HepG2 (cell line): ENCODE results near the gene IGLON5. TPM values are rescaled to one million over a fixed set of nuclear protein-coding genes. Genes with fewer than 3 reads are reported as not detected.

Experiments used
- ATAC-seq: fragments of 200-7000 bp; cut with Tn5 transposase; 3 replicates; pipeline ENCODE4 v1.9.1; 2020; ENCODE audit warnings: mild to moderate bottlenecking, moderate library complexity
- BruUV-seq: library from RNA; stranded (reverse); fragments of 400-500 nt; replicated peaks from 2 replicates; lab custom pipeline; 2021; lab: Mats Ljungman, UMichigan
- CTCF ChIA-PET: fragments of 300-600 bp; formaldehyde crosslinking; extraction: SDS; loops from one replicate; lab custom pipeline; 2021; ENCODE audit warnings: low total read pairs, inconsistent platforms, low intra/inter-chr PET ratio; lab: Yijun Ruan, JAX
- POLR2A ChIA-PET: fragments of 350-600 bp; sonication (Branson Sonifier 250); formaldehyde crosslinking; loops from one replicate; lab custom pipeline; 2020; ENCODE audit warnings: antibody characterized with exemption, inconsistent platforms; lab: Yijun Ruan, JAX
- DNase-seq: peaks from one replicate; pipeline ENCODE4 v3.0.0-alpha.2; 2015; ENCODE audit warnings: low spot score
- FAIRE-seq: peaks from 3 replicates; lab custom pipeline; 2011; peaks lifted over from hg19 to GRCh38; lab: Jason Lieb, UNC
- H2AFZ ChIP-seq: one replicate; pipeline ENCODE4 v1.6.1; 2011; ENCODE audit warnings: low read length, inconsistent platforms
- H3K27ac ChIP-seq: fragments of 300-600 bp; 3 replicates; pipeline ENCODE4 v1.8.0; 2011; ENCODE audit warnings: mixed run types, mild to moderate bottlenecking, mixed read lengths, low read length, inconsistent platforms; ENCODE audit not compliant: insufficient read depth; ENCODE audit errors: extremely low read length
- H3K27me3 ChIP-seq, 2 experiments: fragments of 200-600 bp in 1 of 2; 2 replicates in 1 of 2; 3 replicates in 1 of 2; pipeline versions ENCODE4 v1.6.0 to v1.8.0; 2011; ENCODE audit warnings: low read length in 2 of 2, mild to moderate bottlenecking in 2 of 2, moderate library complexity in 2 of 2, inconsistent platforms in 1 of 2; ENCODE audit not compliant: insufficient read depth in 2 of 2, control insufficient read depth in 1 of 2
- H3K36me3 ChIP-seq, 2 experiments: fragments of 200-600 bp in 1 of 2; replicated peaks in 1 of 2; 2 replicates in 1 of 2; 3 replicates in 1 of 2; pipeline versions ENCODE4 v1.5.1 to v1.8.0; 2011; ENCODE audit warnings: low read length in 2 of 2, inconsistent platforms in 1 of 2; ENCODE audit not compliant: insufficient read depth in 2 of 2, control insufficient read depth in 1 of 2
- H3K4me1 ChIP-seq: 2 replicates; pipeline ENCODE4 v1.5.1; 2012; ENCODE audit warnings: low read length, inconsistent platforms; ENCODE audit not compliant: insufficient read depth
- H3K4me2 ChIP-seq: 2 replicates; pipeline ENCODE4 v1.6.0; 2011; ENCODE audit warnings: low read depth, low read length, inconsistent platforms
- H3K4me3 ChIP-seq, 3 experiments: fragments of 200-600 bp in 1 of 3; sonication (generic), shearing (Covaris generic) in 1 of 3; replicated peaks in 1 of 3; 2 replicates each; pipeline ENCODE4 v1.5.1; 2011 to 2016; ENCODE audit warnings: low read length in 3 of 3, inconsistent platforms in 2 of 3, low read depth in 2 of 3, mild to moderate bottlenecking in 2 of 3, control low read depth in 1 of 3, mixed read lengths in 1 of 3; ENCODE audit not compliant: insufficient read depth in 1 of 3
- H3K79me2 ChIP-seq: one replicate; pipeline ENCODE4 v1.6.1; 2011; ENCODE audit warnings: low read length, inconsistent platforms; ENCODE audit not compliant: insufficient read depth
- H3K9ac ChIP-seq: 2 replicates; pipeline ENCODE4 v1.6.0; 2011; ENCODE audit warnings: mild to moderate bottlenecking, low read depth, low read length, inconsistent platforms; ENCODE audit not compliant: insufficient read depth
- H3K9me3 ChIP-seq: 2 replicates; pipeline ENCODE4 v1.5.1; 2012; ENCODE audit warnings: mild to moderate bottlenecking, low read length
- H4K20me1 ChIP-seq: 2 replicates; pipeline ENCODE4 v1.6.0; 2011; ENCODE audit warnings: inconsistent platforms, mild to moderate bottlenecking, low read length, moderate library complexity; ENCODE audit not compliant: insufficient read depth
- HNF4A ChIP-seq: sonication (generic); formaldehyde crosslinking; IDR thresholded peaks from 2 replicates; pipeline ENCODE4 v1.4.0; 2020; ENCODE audit warnings: missing genetic modification reagents
- JUN ChIP-seq: sonication (generic); formaldehyde crosslinking; IDR thresholded peaks from 2 replicates; pipeline ENCODE4 v1.4.0; 2020; ENCODE audit warnings: mild to moderate bottlenecking, missing genetic modification reagents
- MED13 ChIP-seq: sonication (generic); formaldehyde crosslinking; IDR thresholded peaks from 2 replicates; pipeline ENCODE4 v1.5.0; 2020; ENCODE audit warnings: missing genetic modification reagents
- NCOR1 ChIP-seq: fragments of 200-600 bp; sonication (generic); IDR thresholded peaks from 2 replicates; pipeline ENCODE4 v1.7.0; 2017; ENCODE audit warnings: antibody characterized with exemption, low read length, borderline replicate concordance
- NFE2L1 ChIP-seq: sonication (generic); formaldehyde crosslinking; IDR thresholded peaks from 2 replicates; pipeline ENCODE4 v1.4.0; 2020; ENCODE audit warnings: missing genetic modification reagents, mild to moderate bottlenecking, borderline replicate concordance
- THYN1 ChIP-seq: sonication (generic); formaldehyde crosslinking; IDR thresholded peaks from 2 replicates; pipeline ENCODE4 v1.8.1; 2023; ENCODE audit warnings: low read depth, mild to moderate bottlenecking, moderate library complexity, missing genetic modification reagents, borderline replicate concordance
- TOE1 ChIP-seq: sonication (generic); formaldehyde crosslinking; IDR thresholded peaks from 2 replicates; pipeline ENCODE4 v1.4.0; 2020; ENCODE audit warnings: mild to moderate bottlenecking, missing genetic modification reagents
- ZFP36L1 ChIP-seq: sonication (generic); formaldehyde crosslinking; IDR thresholded peaks from 2 replicates; pipeline ENCODE4 v1.8.0; 2022; ENCODE audit warnings: mild to moderate bottlenecking, missing genetic modification reagents, moderate library complexity
- ZNF24 ChIP-seq: fragments of 450-650 bp; IDR thresholded peaks from 2 replicates; pipeline ENCODE4 v1.6.1; 2017; ENCODE audit warnings: antibody characterized with exemption, mild to moderate bottlenecking
- ZNF3 ChIP-seq: IDR thresholded peaks from 2 replicates; pipeline ENCODE4 v1.7.0; 2017; ENCODE audit warnings: inconsistent platforms
- ZNF556 ChIP-seq: sonication (generic); formaldehyde crosslinking; IDR thresholded peaks from 2 replicates; pipeline ENCODE4 v1.4.0; 2020; ENCODE audit warnings: mild to moderate bottlenecking, missing genetic modification reagents, borderline replicate concordance
- ZNF83 ChIP-seq: sonication (generic); formaldehyde crosslinking; IDR thresholded peaks from 2 replicates; pipeline ENCODE4 v1.4.0; 2020; ENCODE audit warnings: missing genetic modification reagents, mild to moderate bottlenecking, borderline replicate concordance
- WGBS: methylation state at CpG from one replicate; pipeline ENCODE4 v1.1.6; 2017; ENCODE audit warnings: low lambda C conversion rate; 5-methylcytosine and 5-hydroxymethylcytosine counted together
- in situ Hi-C: cut with HindIII; loops from 2 replicates; pipeline ENCODE4 v1.10.0; 2017; ENCODE audit warnings: low pct_unique_long_range_greater_than_20kb; ENCODE audit not compliant: extremely low pct_ligation_motif_present
- intact Hi-C: fragments of 100-400 bp; cut with micrococcal nuclease; formaldehyde crosslinking; loops from one replicate; pipeline ENCODE4 v1.10.0; 2022; ENCODE audit not compliant: unreplicated experiment
- polyA plus RNA-seq, 8 experiments: library from polyadenylated mRNA; depleted of rRNA in 3 of 8; stranded (reverse) in 7 of 8; unstranded in 1 of 8; fragments of >200 nt; fragmentation: Illumina TruSeq in 4 of 8; extraction: Trizol in 4 of 8; gene quantifications; 2 replicates each; pipeline versions ENCODE4 v1.2.1 to v1.2.3, GENCODE V29; 2011 to 2016; ENCODE audit warnings: low read depth in 4 of 8, missing spikeins in 1 of 8, mixed read lengths in 1 of 8; ENCODE audit not compliant: insufficient read depth in 1 of 8
- total RNA-seq, 5 experiments: library from RNA; depleted of rRNA; stranded (reverse); fragments of >200 nt; fragmentation: Illumina TruSeq; extraction: Trizol; gene quantifications; 2 replicates each; pipeline ENCODE4 v1.2.3, GENCODE V29; 2016; ENCODE audit warnings: low read depth in 1 of 5
- TF ChIP-seq, protein P1 (sequence below): sonication (generic); formaldehyde crosslinking; IDR thresholded peaks from 2 replicates; pipeline ENCODE4 v1.8.1; 2023; ENCODE audit warnings: mild to moderate bottlenecking, missing genetic modification reagents
- TF ChIP-seq, protein P2 (sequence below): sonication (generic); formaldehyde crosslinking; IDR thresholded peaks from 2 replicates; pipeline ENCODE4 v1.8.0; 2022; ENCODE audit warnings: low read depth, missing genetic modification reagents
- TF ChIP-seq, protein P3 (sequence below): sonication (generic); formaldehyde crosslinking; IDR thresholded peaks from 2 replicates; pipeline ENCODE4 v1.5.1; 2020; ENCODE audit warnings: missing genetic modification reagents, mild to moderate bottlenecking, borderline replicate concordance
- TF ChIP-seq, protein P4 (sequence below): sonication (generic); formaldehyde crosslinking; IDR thresholded peaks from 2 replicates; pipeline ENCODE4 v1.8.1; 2023; ENCODE audit warnings: missing genetic modification reagents, inconsistent platforms, borderline replicate concordance
- TF ChIP-seq, protein P5 (sequence below): sonication (generic); formaldehyde crosslinking; IDR thresholded peaks from 2 replicates; pipeline ENCODE4 v1.4.0; 2020; ENCODE audit warnings: missing genetic modification reagents, borderline replicate concordance
- TF ChIP-seq, protein P6 (sequence below): sonication (generic); formaldehyde crosslinking; IDR thresholded peaks from 2 replicates; pipeline ENCODE4 v1.8.1; 2022; ENCODE audit warnings: mild to moderate bottlenecking, missing genetic modification reagents

Gene IGLON5
- total and polyA plus RNA-seq, 2 of the 13 experiments (the other 11 are each of a cell fraction or from before 2014, with no cell fraction given): 0.04 to 5.7 TPM

DNA sequence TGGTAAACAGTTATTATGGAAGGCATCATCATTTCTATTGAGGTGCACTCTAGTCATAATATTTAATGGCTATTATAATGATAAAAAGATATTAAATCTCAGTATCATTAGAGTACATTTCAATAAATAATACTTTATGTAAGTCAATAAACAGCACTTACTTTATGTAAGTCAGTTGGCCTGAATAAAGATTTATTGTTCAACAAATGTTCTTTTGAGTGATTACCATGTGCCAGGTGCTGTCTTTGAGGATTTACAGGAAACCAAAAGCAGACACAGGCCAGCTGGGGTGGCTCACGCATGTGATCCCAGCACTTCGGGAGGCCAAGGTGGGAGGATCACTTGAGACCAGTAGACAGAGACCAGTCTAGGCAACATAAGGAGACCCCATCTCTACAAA is 66.0 kb downstream of the IGLON5 start:
- Histone ChIP-seq H3K27me3 (peaks cover 0 to 13% of the 10 kb centered on the region in 2 experiments; a peak in 2 of 5 replicates), H3K4me3 (no peak overlapping the region), H3K4me1 (peaks cover 20% of the 10 kb centered on the region), H3K4me2 (no peak overlapping the region), H3K9me3 (peaks cover 5% of the 10 kb centered on the region), H2AFZ (no peak overlapping the region), H3K36me3 (no peaks in the 10 kb centered on the region), H4K20me1 (no peaks in the 10 kb centered on the region), H3K9ac (no peak overlapping the region), H3K27ac (no peak overlapping the region), H3K79me2 (no peaks in the 10 kb centered on the region)
- ATAC-seq: no peak
- ChIA-PET CTCF (no interaction called here), POLR2A (interaction anchor here (1.8 kb wide), 1 partner anchor 10 kb away, joined by 8 read pairs; no protein-coding TSS in a partner anchor)
- intact Hi-C loops: no loop called here
- 73% methylated on average over 2 of the region's 2 CpGs for WGBS
- DNase-seq: no peak
- in situ Hi-C loops: no loop called here
- BruUV-seq: no TSS peak
- no peak for FAIRE-seq
- TF ChIP-seq, protein P1, sequence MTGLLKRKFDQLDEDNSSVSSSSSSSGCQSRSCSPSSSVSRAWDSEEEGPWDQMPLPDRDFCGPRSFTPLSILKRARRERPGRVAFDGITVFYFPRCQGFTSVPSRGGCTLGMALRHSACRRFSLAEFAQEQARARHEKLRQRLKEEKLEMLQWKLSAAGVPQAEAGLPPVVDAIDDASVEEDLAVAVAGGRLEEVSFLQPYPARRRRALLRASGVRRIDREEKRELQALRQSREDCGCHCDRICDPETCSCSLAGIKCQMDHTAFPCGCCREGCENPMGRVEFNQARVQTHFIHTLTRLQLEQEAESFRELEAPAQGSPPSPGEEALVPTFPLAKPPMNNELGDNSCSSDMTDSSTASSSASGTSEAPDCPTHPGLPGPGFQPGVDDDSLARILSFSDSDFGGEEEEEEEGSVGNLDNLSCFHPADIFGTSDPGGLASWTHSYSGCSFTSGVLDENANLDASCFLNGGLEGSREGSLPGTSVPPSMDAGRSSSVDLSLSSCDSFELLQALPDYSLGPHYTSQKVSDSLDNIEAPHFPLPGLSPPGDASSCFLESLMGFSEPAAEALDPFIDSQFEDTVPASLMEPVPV: no peak
- TF ChIP-seq THYN1 (no peak), ZNF24 (no peak), MED13 (CRISPR knock-in tag) (no peak), ZNF83 (CRISPR knock-in tag) (no peak), JUN (no peak), NCOR1 (no peak), ZFP36L1 (CRISPR knock-in tag) (no peak), ZNF556 (CRISPR knock-in tag) (no peak), NFE2L1 (CRISPR knock-in tag) (no peak), ZNF3 (CRISPR knock-in tag) (no peak), TOE1 (CRISPR knock-in tag) (no peak), HNF4A (CRISPR knock-in tag) (no peak)
- TF ChIP-seq, protein P2, sequence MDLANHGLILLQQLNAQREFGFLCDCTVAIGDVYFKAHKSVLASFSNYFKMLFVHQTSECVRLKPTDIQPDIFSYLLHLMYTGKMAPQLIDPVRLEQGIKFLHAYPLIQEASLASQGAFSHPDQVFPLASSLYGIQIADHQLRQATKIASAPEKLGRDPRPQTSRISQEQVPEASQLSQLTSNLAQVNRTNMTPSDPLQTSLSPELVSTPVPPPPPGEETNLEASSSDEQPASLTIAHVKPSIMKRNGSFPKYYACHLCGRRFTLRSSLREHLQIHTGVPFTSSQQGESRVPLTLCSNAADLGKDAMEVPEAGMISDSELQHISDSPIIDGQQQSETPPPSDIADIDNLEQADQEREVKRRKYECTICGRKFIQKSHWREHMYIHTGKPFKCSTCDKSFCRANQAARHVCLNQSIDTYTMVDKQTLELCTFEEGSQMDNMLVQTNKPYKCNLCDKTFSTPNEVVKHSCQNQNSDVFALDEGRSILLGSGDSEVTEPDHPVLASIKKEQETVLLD: no peak
- TF ChIP-seq, protein P3, sequence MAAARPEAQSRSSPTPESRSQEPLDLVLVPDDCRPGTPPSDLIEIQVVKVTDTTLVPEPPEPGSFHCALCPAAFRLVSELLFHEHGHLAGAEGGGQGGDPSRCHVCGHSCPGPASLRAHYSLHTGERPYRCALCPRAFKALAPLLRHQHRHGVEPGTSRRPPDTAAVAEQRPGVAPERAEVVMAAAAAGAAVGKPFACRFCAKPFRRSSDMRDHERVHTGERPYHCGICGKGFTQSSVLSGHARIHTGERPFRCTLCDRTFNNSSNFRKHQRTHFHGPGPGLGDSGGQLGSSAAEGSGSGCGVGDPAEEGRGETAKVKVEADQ (CRISPR knock-in tag): no peak
- TF ChIP-seq, protein P4, sequence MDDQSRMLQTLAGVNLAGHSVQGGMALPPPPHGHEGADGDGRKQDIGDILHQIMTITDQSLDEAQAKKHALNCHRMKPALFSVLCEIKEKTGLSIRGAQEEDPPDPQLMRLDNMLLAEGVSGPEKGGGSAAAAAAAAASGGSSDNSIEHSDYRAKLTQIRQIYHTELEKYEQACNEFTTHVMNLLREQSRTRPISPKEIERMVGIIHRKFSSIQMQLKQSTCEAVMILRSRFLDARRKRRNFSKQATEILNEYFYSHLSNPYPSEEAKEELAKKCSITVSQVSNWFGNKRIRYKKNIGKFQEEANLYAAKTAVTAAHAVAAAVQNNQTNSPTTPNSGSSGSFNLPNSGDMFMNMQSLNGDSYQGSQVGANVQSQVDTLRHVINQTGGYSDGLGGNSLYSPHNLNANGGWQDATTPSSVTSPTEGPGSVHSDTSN: no peak
- TF ChIP-seq, protein P5, sequence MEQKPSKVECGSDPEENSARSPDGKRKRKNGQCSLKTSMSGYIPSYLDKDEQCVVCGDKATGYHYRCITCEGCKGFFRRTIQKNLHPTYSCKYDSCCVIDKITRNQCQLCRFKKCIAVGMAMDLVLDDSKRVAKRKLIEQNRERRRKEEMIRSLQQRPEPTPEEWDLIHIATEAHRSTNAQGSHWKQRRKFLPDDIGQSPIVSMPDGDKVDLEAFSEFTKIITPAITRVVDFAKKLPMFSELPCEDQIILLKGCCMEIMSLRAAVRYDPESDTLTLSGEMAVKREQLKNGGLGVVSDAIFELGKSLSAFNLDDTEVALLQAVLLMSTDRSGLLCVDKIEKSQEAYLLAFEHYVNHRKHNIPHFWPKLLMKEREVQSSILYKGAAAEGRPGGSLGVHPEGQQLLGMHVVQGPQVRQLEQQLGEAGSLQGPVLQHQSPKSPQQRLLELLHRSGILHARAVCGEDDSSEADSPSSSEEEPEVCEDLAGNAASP (CRISPR knock-in tag): no peak
- TF ChIP-seq, protein P6, sequence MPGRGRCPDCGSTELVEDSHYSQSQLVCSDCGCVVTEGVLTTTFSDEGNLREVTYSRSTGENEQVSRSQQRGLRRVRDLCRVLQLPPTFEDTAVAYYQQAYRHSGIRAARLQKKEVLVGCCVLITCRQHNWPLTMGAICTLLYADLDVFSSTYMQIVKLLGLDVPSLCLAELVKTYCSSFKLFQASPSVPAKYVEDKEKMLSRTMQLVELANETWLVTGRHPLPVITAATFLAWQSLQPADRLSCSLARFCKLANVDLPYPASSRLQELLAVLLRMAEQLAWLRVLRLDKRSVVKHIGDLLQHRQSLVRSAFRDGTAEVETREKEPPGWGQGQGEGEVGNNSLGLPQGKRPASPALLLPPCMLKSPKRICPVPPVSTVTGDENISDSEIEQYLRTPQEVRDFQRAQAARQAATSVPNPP: no peak
